NOMO-1 treated with dmso at 0.1 percent for 144 hours (cell line): Measurements from ENCODE around the gene POLR3E.

ENCODE experiments used
- DNase-seq: peaks from one replicate; lab custom pipeline; 2025; ENCODE audit not compliant: unreplicated experiment; lab: John Stamatoyannopoulos, UW

POLR3E gene

GRCh38 chr16:22297114-22297870 is at the start of gene POLR3E:
TSS of gene POLR3E (plus strand) at chr16:22297409. CDS start at chr16:22302969, 5,560 bp downstream.
- DNase-seq: peak; percentile 92

- DNase-seq: no peak
Observed at GRCh38 chr16:22250522-22250921, 46.7 kb upstream of the POLR3E start.

- no peak for DNase-seq
Observed at GRCh38 chr16:22252317-22252716, 44.9 kb upstream of the POLR3E start.

GRCh38 chr16:22253272-22253671 is 43.9 kb upstream of the POLR3E start:
- no peak for DNase-seq

GRCh38 chr16:22255335-22255734 is 41.9 kb upstream of the POLR3E start:
- DNase-seq: no peak

- DNase-seq: no peak
Observed at GRCh38 chr16:22257440-22257839, 39.8 kb upstream of the POLR3E start.

GRCh38 chr16:22260490-22260889 is 36.7 kb upstream of the POLR3E start:
- DNase-seq: no peak

- DNase-seq: no peak
Observed at GRCh38 chr16:22262460-22262859, 34.7 kb upstream of the POLR3E start.

- no peak for DNase-seq
Observed at GRCh38 chr16:22264786-22265185, 32.4 kb upstream of the POLR3E start.

GRCh38 chr16:22265351-22265750 is 31.9 kb upstream of the POLR3E start:
- no peak for DNase-seq

GRCh38 chr16:22266546-22266945 is 30.7 kb upstream of the POLR3E start:
- DNase-seq: no peak

GRCh38 chr16:22267764-22268163 is 29.4 kb upstream of the POLR3E start:
- no peak for DNase-seq

GRCh38 chr16:22270525-22270924 is 26.7 kb upstream of the POLR3E start:
- no peak for DNase-seq

GRCh38 chr16:22272870-22273650 is 24.1 kb upstream of the POLR3E start:
- no peak for DNase-seq

GRCh38 chr16:22274916-22275315 is 22.3 kb upstream of the POLR3E start:
- no peak for DNase-seq

GRCh38 chr16:22278441-22279230 is 18.6 kb upstream of the POLR3E start:
- DNase-seq: no peak

GRCh38 chr16:22282254-22282892 is 14.8 kb upstream of the POLR3E start:
- DNase-seq: no peak

GRCh38 chr16:22284637-22285036 is 12.6 kb upstream of the POLR3E start:
- no peak for DNase-seq

- DNase-seq: no peak
Observed at GRCh38 chr16:22285080-22285479, 12.1 kb upstream of the POLR3E start.

- DNase-seq: no peak
Observed at GRCh38 chr16:22291020-22291419, 6.2 kb upstream of the POLR3E start.

- no peak for DNase-seq
Observed at GRCh38 chr16:22291860-22292318, 5.3 kb upstream of the POLR3E start.
